GM19099 (cell line): Measurements from ENCODE around the gene SFSWAP.

ENCODE experiments used
- POLR2A ChIP-seq: IDR thresholded peaks from 3 replicates; pipeline ENCODE4 v1.6.1; 2011; ENCODE audit warnings: low read depth; ENCODE audit not compliant: insufficient read length; ENCODE audit errors: extremely low read depth

SFSWAP gene

DNA sequence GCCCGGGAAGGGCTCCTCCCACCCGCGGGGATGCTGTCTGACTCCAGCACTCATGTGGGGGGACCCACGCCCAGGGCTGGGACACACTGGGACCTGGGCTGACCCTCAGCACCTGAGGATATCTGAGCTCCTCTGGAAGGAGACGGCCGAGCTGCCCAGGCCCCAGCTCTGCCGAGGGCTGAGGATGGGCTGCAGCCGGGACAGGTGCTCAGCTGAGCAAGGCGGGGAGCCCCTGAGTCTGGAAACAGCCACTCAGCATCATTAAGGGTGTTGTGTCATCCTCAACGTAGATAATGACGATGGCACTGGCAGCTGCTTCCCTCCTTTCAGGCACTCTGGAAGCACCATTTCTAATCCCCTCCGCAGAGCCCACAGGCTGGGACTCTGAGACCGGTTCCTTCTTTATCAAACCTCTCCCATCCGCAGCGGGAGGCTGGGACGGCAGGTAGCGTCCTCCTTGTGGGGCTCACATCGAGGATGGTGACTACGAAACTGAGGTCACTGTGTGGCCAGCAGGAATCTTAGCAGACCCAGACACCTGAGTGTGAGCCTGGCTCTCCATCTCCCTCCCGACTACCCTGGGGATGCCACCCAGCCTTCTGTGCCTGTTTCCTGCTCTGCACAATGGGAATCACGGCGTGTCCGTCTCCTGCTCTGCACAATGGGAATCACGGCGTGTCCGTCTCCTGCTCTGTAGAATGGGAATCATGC lies 26.7 kb upstream of the SFSWAP start:
- TF ChIP-seq POLR2A = no peak

DNA sequence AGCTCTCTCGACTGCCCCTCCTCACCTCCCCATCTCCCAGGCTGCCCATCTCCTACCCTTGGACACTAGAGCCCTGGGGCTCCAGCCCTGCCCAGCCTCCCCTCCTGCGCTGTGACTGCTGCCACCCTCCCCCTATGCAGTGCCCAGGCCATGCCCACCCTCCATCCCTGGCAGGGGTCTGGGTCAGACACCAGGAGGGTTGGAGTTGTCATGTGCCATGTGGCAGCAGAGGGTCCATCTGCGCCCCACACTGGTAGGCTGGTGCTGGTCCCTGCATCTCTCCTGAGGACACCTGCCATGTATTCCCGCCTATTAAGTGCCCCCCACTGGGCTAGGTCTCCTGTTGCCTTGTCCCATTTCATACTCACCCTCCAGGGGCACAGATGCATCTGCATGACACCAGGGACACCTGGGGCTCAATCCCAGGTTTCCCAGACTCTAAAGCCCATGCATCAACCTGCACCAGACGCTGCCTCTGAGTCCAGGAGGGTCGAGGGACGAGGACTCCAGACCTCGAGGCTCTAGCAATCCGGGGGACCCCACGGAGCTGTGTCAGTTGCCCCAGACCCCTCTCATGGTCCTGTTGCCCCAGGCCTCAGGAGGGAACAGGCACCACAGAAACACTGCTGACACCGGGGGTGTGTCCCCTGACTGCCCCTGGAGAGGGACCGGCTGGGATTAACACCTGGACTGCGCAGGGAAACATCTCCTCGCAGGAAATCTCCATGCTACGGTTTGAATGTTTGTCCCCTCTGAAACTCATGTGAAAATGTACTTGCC lies 23.4 kb upstream of the SFSWAP start:
- TF ChIP-seq POLR2A = no peak

DNA sequence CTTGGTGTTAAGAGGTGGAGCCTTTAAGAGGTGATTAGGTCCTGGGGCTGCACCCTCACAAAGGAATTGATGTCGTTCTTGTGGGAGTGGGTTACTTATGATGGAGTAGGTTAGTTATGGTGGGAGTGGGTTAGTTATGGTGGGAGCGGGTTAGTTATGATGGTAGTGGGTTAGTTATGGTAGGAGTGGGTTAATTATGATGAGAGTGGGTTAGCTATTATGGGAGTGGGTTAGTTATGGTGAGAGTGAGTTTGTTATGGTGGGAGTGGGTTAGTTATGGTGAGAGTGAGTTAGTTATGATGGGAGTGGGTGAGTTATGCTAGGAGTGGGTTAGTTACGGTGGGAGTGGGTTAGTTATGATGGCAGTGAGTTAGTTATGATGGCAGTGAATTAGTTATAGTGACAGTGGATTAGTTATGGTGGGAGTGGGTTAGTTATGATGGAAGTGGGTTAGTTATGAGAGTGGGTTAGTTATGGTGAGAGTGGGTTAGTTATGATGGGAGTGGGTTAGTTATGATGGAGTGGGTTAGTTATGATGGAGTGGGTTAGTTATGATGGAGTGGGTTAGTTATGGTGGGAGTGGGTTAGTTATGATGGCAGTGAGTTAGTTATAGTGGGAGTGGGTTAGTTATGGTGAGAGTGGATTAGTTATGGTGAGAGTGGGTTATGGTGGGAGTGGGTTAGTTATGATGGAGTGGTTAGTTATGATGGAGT lies 22.6 kb upstream of the SFSWAP start:
- TF ChIP-seq POLR2A = no peak

DNA sequence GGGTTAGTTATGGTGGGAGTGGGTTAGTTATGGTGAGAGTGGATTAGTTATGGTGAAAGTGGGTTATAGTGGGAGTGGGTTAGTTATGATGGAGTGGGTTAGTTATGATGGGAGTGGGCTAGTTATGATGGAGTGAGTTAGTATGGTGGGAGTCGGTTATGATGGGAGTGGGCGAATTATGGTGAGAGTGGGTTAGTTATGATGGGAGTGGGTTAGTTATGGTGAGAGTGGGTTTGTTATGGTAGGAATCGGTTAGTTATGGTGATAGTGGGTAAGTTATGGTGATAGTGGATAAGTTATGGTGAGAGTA lies 22.1 kb upstream of the SFSWAP start:
- no peak for TF ChIP-seq POLR2A

DNA sequence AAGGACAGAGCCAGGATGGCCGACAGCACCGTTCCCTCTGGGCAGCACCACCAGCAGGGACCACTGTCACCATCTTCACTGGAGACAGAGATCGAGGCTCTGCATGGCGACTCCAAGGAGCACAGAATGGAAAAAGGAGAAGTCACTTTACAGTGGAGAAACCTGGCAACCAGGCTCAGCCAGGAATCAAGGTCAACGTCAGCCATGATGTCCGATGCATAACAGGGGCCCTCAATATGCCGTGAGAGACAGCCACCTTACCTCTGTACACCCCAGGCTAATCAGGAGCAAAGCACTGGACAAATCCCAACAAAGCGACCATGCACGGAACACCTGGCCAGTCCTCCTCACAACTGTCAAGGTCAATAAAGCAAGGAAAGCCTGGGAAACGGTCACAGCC lies 20.6 kb upstream of the SFSWAP start:
- no peak for TF ChIP-seq POLR2A

DNA sequence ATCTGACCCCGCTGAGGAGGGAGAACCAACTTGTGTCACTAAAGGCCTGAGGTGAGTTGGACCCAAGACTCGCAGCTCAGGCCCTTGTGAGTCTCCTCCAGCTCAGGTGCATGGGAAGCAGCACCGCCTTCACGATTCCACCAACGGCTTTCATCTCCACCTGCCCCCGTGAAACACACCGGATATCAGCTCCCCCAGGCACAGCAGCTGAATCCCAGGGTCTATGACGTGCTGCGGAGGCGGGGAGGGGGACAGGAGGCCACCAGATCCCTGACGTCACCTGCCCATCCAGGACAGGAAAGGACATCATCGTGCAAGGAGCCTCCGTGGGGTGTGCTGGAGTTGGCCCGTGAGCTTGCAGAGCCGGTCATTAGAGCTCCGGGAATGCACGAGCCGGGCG lies 18.5 kb upstream of the SFSWAP start:
- no peak for TF ChIP-seq POLR2A

DNA sequence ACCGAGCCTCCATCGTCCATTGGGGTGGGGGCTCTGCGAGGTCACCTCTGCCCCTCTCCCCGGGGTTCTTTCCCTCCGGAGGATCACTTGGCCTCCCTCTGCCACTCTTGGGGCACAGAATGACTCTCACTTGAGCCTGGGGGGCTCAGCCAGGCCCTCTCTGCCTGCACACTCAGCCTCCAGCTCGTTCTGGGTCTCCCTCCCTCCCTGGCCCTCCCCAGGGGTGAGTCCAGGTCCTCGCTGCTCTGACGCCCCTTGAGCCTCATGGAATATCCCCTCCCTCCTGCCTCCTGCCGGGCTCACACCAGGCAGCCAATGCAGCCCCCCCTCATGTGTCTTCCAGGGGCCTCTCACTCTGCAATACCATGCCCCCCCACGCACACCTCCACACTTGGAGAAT lies 17.7 kb upstream of the SFSWAP start:
- no peak for TF ChIP-seq POLR2A

DNA sequence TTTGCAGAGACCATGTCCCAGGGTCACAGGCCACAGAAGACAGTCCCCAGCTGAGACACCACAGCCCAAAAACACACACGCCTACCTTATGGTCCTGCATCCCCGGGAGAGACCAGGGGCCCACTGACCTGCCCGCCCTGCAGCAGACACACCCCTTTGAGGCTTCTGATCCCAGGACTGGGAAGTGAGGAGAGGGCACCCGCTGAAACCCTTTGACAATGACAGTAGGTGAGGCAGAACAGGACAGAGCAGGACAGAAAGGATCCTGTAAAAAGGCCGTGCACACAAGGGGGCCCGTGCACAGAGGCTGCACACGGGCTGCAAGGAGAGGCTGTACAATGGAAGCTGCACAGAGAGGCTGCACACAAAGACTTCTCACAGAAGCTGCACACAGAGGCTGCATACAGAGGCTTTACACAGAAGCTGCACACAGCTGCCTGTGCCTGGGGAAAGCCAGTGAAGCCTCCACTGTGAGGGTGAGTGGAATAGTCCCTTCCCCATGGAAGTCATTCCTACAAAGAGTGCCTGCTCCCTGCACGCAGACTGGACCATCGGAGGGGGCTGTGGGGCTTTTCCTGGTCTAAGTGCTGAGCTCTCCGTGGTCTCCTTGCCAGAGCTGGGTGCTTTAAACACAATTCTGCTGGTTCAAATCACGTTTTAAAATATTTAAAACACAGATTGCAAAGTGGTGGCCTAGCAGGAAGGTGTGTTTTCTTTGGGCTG lies 16.6 kb upstream of the SFSWAP start:
- no peak for TF ChIP-seq POLR2A

DNA sequence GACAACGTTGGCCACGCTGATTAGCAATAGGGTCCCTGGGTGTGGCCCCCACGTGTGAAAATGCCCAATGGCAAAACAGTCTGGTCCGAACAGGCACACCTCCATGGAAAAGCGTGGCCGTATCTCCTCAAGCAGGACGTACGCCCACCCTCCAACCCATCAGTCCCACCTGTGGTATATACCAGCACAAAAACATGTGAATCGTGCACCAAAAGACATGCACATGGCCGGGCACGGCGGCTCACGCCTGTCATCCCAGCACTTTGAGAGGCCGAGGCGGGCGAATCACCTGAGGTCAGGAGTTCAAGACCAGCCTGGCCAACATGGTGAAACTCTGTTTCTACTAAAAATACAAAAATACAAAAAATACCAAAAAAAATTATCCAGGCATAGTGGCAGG lies 14.9 kb upstream of the SFSWAP start:
- no peak for TF ChIP-seq POLR2A

DNA sequence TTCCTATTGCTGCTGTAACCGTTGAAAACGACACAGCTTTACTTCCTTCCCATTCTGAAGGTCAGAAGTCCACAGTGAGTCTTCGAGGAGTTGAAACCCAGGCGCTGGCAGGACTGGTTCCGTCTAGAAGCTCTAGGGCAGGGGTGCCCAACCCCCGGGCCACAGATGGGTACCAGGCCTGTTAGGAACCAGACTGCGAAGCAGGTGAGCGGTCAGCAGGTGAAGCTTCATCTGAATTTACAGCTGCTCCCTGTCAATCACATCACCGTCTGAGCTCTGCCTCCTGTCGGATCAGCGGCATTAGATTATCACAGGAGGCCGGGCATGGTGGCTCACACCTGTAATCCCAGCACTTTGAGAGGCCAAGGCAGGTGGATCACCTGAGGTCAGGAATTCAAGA lies 12.6 kb upstream of the SFSWAP start:
- no peak for TF ChIP-seq POLR2A

DNA sequence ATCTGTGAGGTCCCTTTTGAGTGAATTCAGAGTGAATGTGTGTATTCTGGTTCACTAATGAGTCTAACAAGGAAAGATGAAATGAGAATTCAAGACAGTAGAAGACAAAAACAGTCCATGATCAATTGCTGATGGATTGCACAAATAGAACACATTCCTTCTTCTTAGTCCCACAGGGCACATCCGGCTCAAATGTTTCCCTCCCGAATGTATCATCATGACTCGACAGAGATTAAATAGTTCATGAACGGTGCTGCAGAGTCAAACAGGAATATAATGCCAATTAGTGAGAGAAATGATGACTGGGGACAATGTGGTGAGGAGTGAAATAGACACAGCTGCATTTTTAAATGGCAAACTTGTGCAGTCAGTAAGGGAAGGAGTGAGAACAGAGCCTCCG lies 11.5 kb upstream of the SFSWAP start:
- no peak for TF ChIP-seq POLR2A

DNA sequence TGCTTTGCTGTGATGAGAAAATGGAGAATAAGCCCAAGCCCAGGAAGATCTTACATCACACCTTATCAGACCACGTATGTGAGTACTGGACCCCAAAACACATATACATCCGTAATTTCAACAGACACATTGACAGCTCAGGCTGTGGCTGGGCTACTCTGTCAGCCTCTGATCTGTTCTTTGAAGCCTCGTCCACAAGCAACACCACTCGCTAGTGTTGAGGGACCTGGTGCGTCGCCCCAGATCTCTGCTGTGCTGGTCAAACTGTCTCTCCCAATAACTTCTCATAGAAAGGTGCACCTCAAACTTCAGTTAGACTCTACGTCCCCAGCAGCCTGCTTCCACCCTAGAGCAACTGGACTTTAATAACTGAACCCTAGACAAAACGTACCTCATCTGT lies 10.6 kb upstream of the SFSWAP start:
- no peak for TF ChIP-seq POLR2A

DNA sequence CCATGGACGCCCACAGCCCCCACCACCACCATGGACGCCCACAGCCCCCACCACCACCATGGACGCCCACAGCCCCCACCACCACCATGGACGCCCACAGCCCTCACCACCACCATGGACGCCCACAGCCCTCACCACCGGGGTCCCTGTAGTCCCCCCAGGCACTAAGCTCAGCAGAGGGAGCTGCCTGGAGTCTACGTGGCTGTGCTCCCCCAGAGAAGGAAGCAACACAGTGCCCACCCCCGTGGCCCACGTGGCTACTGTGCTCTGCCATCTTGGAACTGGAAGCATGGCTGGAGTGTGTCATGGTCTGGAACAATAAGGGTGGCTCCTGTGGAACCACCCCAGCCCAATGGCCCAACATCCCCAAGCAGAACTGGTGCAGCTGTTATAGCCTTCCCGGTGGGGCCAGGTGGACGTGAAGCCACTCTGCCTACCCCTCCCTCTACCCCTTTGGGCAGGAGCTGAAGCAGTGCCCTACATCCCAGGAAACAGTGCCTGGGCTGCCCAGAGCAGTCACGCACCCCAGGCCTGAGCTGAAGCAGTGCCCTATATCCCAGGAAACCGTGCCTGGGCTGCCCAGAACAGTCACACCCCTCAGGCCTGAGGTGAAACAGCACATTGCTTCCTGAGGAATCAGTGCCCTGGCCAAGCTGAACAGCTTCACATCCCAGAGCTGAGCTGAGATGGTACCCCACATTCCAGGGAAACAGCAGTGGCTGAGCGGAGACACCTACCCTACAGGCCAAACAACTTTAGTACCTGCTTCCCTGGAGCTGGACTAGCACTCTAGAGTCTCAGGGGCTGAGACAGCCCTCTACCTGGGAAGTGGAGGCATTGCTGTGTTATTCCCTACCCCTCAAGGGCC lies 9.0 kb upstream of the SFSWAP start:
- TF ChIP-seq POLR2A = no peak

DNA sequence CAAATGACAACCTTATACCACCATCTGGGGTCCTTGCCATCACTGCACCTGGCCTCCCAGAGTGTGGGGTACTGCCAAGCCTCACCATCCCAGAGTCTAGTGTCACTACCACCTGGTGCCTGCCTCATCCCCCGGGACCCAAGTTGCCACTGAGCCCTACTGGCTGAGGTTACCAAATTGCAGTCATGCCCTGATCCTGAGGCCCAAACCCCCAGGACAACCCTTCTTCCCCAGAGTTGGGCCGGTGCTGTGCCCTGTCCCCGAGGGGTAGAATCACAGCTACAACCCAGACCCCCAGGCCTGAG lies 8.4 kb upstream of the SFSWAP start:
- no peak for TF ChIP-seq POLR2A

DNA sequence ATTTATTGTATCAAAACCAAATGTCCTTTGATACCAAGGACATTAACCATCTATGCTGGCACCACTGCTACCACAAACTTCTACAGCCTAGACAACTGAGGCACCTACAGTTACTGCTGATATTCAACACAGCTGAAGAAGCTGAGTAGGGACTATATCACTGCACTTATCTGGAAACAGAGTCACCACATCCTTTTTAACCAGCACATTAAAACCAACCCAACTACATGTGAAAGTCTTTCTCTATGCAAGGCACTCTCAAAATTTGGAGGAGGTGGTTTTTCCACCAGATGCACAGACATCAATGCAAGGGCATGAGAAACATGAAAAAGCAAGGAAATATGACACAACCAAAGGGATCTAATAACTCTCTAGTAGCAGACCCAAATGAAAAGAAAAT lies 7.7 kb upstream of the SFSWAP start:
- no peak for TF ChIP-seq POLR2A

DNA sequence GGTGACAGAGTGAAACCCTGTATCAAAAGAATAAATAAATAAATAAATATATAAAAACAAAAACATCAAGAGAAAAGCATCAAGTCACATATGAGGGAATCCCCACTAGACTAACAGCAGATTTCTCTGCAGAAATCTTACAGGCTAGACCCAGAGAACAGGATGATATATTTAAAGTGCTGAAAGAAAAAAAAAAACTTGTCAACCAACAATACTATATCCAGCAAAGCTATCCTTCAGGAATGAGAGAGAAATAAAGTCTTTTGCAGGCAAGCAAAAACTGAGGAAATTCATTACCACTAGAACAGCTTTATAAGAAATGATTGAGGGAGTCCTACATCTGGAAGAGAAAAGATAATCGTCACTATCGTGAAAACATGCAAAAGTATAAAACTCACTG lies 6.4 kb upstream of the SFSWAP start:
- TF ChIP-seq POLR2A = no peak

DNA sequence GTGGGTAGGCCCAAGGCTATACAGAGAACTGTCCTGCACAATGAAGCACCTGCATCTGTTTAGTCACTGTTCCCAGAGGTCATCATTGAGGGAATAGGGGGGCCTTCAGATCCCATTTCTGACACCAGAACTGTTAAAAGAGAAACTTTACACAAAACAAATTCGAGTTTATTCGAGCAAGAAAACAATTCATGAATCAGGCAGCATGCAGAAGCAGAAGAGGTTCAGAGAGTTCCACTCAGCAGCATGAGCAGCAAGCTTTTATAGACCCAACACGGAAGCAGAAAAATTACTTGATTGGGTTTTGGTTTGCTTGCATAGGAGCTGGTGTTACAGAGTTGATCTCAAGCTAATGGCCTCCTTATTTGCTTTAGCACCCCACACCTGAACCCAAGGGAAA lies 1.7 kb upstream of the SFSWAP start:
- no peak for TF ChIP-seq POLR2A
